GM18873 (cell line): Measurements from ENCODE around the gene FGF5.

ENCODE experiments used
- ATAC-seq: cut with Tn5 transposase; IDR thresholded peaks from one replicate; pipeline ENCODE4 v1.9.1; 2021; ENCODE audit warnings: mild to moderate bottlenecking, moderate library complexity, moderate number of reproducible peaks; ENCODE audit not compliant: unreplicated experiment, low FRiP score

The FGF5 gene

DNA sequence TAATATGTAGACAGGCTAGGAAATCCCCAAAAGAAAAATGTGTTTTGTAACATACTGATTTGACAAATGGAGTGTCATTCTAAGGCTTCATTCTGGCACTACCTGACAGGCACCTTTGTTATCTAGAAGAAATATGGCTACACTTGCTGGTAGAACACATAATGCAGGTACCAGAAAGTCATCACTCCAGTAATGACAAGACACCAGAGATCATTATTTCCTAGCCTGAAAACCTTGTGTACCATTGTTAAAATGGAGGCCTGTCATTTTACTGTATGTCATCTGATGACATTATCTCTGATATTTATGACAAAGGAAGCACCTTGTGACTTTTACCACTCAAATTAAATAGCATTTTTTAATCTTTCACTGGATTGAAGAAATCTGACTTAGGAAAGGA lies 13.5 kb upstream of the FGF5 start:
- no peak for ATAC-seq

- no peak for ATAC-seq
Observed at GRCh38 chr4:80253510-80253909, 13.0 kb upstream of the FGF5 start.

- ATAC-seq, result no peak
Observed at GRCh38 chr4:80254114-80254513, 12.3 kb upstream of the FGF5 start.

DNA sequence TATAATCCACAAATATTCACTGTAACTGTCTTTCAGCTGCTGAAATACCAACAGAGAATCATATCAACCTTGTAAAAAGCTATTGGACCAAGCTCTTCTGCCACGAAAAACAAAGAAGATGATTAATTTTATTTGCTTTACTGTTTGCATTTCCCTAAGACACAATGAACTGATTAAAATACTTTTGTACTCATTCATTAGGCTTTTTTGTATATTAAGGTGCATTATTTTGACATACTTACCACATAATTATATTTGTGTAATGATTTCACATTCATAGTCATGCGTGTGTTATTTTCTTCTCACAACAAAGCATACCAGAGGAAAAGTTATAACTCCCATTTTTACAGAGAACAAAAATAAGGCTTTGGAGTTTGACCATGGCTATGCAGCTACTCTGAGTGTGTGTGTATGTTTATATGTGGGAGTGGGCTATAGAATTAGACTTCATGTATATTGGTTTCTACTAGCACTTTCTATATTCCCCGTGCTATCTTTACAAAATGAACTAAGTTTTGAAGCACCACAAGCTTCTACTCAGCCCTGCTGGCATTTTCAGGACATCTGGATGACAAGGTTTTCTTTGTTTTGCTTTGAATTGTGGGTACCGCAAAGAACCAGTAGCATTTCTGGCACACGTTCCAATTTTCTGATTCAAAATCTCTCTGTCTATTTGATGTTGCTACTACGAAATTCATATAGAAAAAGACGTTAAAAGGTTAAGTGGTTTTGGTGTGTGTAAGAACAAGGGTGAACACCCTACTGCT lies 11.0 kb upstream of the FGF5 start:
- no peak for ATAC-seq

GRCh38 chr4:80257851-80258250 lies 8.6 kb upstream of the FGF5 start:
- ATAC-seq, result no peak

- no peak for ATAC-seq
Observed at GRCh38 chr4:80259012-80259411, 7.5 kb upstream of the FGF5 start.

DNA sequence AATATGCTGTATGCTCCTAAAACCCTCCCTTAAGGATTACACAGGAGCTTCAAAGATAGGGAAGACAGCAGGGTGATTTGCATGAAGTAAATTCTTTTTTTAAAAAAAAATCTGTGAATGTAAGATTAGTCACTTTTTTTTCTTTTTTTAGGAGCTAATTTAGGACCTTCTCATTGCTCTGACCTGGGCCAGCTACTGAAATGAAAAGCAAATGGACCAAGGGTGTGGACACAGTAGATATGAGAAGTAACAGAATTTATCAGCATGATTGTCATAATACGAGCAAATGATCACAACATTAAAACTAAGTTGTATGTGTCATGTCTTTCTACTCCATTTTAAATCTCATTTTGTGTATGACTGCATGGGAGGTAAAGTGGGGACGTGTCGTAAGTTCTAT lies 6.6 kb upstream of the FGF5 start:
- no peak for ATAC-seq

DNA sequence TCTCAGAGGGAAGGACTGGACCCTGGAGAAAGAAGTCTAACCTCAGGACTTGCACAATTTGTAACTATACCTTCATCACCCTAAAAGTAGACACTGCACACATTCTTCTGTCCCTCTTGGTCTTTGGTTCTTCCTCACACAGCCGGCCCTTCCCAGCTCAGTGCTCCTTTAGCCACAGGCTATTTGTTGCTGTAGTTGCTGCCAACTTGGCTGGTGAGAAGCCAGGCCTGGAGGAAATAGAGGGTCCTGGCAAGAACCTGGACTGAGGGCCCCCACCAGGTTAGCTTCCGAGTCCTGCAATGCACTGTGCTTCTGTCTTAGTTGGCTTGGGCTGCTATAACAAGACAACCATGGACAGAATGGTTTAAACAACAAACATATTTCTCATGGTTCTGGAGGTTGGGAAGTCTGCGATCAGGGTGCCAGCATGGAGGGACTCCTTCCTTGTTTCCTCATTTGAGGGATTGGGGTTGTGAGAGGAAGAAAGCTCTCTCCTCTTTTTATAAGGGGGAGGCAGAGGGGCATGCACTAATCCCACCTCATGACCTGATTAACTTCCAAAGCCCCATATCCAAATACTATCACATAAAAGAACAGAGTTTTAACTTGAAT lies 4.4 kb upstream of the FGF5 start:
- no peak for ATAC-seq

GRCh38 chr4:80263541-80264351 lies 2.7 kb upstream of the FGF5 start:
- ATAC-seq, result no peak

- no peak for ATAC-seq
Observed at GRCh38 chr4:80264352-80264647, 2.2 kb upstream of the FGF5 start.

DNA sequence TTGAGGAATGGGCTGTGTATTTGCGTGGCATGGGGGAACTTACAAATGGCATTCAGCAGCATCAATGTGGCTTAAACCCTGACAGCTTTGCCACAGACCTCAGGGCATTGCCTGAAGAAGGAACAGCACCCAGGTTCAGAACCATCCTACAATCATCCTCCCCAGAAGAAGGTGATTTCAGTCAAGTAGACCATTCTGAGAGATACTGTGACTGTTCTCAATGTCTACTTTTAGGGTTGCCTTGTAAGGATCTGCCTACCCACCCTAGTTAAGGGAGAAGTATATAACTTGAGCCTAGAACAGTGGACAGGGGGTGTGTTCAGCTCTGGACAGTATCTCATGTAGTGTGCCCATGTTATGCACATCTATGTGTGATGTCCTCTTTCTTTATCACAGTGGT lies 1.6 kb upstream of the FGF5 start:
- no peak for ATAC-seq

DNA sequence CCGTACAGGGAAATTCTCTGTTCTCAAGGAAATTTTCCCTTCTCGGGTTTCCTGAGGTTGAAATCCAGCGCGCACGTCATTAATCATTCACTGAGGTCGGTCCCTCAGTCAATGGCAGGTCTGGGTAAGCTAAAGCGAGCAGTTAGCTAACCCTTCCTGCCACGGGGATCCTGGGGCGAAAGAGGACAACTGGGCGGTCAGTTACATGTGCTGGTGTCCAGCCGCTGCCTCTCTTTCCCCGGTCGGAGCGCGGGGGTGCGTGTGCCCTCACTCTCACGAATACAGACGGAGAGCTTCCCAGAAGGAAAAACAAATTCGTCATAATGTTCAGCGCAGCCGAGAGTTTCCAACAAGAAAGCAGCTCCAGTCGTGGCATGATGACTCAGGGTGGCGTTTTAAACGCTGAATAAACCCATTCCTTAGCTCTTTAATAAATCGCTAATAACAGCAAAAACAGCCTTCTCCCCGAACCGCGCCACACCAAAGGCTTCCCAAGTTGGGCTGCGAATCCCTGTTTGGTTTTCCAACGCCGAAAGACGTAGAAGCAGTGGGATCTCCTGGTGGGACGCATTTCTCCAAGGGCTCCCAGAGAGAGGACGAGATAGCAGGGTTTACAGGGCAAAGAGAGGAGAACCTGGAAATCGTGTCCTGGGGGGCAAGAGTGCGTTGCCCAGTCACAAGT lies 752 bp upstream of the FGF5 start:
- no peak for ATAC-seq

DNA sequence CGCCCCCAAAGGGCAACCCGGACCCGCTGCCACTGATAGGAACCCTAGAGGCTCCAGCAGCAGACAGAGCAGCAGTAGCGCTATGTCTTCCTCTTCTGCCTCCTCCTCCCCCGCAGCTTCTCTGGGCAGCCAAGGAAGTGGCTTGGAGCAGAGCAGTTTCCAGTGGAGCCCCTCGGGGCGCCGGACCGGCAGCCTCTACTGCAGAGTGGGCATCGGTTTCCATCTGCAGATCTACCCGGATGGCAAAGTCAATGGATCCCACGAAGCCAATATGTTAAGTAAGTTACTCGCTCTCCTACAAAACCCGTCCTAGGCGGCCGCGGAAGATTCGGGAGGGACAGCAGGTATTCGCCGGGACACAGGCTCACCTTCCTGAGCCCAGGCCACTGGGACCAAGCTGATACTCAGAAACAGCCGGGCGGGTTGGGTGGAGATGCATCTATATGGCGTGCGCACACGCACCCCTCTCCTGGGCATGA lies 477 bp downstream of the FGF5 start:
- no peak for ATAC-seq

DNA sequence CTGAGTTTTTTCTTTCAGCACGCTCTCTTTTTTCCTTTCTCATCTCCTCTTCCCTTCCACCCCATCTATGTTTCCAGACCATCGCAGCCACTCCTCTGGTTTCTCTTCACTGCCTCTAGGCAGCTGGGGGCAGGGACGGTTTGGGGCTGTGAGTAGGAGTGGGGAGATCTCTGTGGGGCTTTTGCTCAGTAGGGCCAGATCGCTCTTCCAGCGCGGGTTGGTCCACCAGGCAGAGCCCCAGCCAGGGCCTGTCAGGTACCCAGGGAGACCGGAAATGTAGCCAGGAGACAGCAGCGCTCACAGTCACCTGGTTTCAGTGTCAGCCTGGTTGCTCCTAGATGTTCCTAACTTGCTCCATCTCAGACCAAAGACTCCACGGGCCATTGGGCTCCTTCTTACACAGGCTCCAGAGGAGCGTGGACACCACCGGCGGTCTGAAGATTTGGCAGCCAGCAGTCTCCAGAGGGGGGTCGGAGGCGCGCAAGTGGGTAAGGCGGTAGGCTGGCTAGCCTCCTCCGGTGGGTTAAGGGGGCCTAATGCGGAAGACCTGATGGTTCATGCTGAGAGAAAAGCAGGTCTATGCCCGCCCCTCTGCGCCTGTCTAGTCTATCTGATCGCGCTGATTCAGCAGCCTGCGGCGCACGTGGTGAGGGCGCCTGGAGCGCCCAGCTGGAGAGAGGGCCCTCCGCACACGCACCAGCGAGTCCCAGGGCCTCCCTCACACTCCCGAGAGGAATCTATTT lies 1.8 kb downstream of the FGF5 start:
- no peak for ATAC-seq

GRCh38 chr4:80268936-80269335 lies 2.5 kb downstream of the FGF5 start:
- no peak for ATAC-seq

DNA sequence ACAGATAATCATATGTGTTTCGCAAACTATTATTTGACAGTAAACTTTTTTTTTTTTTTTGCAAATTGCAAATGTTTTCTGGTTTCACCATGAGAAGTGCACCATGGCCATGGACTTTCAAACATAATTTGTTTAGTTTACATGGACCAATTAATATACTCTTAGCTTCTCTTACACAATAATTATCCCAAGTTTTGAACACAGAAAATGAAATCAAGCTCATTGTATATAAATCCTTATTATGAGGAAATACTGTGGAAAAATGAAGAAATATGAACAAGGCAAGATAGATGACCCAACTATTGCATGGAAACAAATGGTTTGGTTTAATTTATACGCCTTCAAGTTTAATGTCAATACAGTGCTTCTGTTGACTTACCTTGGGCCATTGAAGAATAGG lies 3.9 kb downstream of the FGF5 start:
- ATAC-seq, result no peak

- no peak for ATAC-seq
Observed at GRCh38 chr4:80270868-80271267, 4.4 kb downstream of the FGF5 start.

DNA sequence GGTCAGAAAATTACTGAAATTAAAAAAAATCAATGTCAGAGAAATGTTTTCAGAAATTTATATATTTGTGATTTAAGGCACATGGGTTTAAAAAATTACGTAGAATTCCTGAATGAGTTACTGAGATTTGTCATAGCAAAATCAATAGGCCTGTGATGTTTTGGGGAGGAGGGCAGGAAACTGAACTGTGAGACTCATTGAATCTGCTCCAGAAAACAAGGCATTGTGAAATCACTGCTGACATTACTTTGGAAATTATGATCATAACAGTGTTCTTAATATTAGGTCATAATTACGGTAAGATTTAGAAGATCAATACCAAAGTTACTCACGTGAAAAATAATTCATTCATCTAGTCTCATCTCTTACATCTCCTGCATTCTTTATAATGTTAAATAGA lies 5.3 kb downstream of the FGF5 start:
- no peak for ATAC-seq

DNA sequence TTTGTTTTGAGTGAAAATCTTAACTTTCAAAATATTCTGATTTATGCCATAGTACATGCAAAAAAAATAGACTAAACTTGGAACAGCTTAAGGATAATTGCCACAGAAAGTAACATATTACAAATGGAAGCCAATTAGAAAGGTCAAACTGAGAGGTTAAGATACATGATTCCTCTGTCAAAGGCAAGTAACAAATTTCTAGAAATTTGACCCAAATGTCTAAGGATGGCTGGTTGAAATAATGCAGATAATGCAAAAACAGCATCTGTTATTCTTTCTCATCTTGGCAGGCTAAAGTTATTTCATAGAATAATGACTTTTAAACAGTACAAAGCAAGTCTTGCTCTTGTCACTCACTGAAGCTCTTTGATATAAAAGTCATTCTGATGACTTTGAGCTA lies 10.5 kb downstream of the FGF5 start:
- no peak for ATAC-seq

GRCh38 chr4:80279751-80280150 lies 13.3 kb downstream of the FGF5 start:
- ATAC-seq, result no peak
